NCI-H1417 (cell line): ENCODE data around the gene CNTLN.
A peak's percentile ranks its signal among the peaks of the same experiment; 100 is the strongest.
"Not testable (repeated sequence)": the region's sequence is repeated elsewhere in the genome, so short reads cannot be mapped to it uniquely, and the experiment has no call there.

ENCODE experiments used
- DNase-seq, 3 experiments: peaks; one replicate each; lab custom pipeline; 2025; lab: John Stamatoyannopoulos, UW

Gene CNTLN

GRCh38 chr9:17519761-17520160 is 384.9 kb downstream of the CNTLN start:
- DNase-seq: peak in 1 of 3 experiments; percentile 52

GRCh38 chr9:17520268-17521064 is 385.6 kb downstream of the CNTLN start:
- DNase-seq: peak in 2 of 3 experiments; percentile 60 to 87

GRCh38 chr9:17521100-17521855 is 386.4 kb downstream of the CNTLN start:
- peak in 2 of 3 experiments; percentile 35 to 73 for DNase-seq

- not testable (repeated sequence) for DNase-seq
Observed at GRCh38 chr9:17526726-17527125, 391.9 kb downstream of the CNTLN start.

GRCh38 chr9:17528859-17529258 is 394.0 kb downstream of the CNTLN start:
- DNase-seq: peak in 2 of 3 experiments; percentile 3 to 37

GRCh38 chr9:17531642-17532254 is 396.9 kb downstream of the CNTLN start:
- DNase-seq: peak; percentile 10 to 54 (median 28)

- DNase-seq: peak in 2 of 3 experiments; percentile 2 to 28
Observed at GRCh38 chr9:17532461-17532860, 397.6 kb downstream of the CNTLN start.

- no peak for DNase-seq
Observed at GRCh38 chr9:17535176-17535575, 400.3 kb downstream of the CNTLN start.

GRCh38 chr9:17536027-17536426 is 401.2 kb downstream of the CNTLN start:
- DNase-seq: no peak

- no peak for DNase-seq
Observed at GRCh38 chr9:17551023-17551422, 416.2 kb downstream of the CNTLN start.
